Left renal pelvis (tissue), 4 donors: Measurements from ENCODE around the gene EPRS1. TPM values are rescaled to one million over a fixed set of nuclear protein-coding genes. Genes with fewer than 3 reads are reported as not detected.
"Not testable (repeated sequence)": the region's sequence is repeated elsewhere in the genome, so short reads cannot be mapped to it uniquely, and the experiment has no call there.

Experiments
- DNase-seq, 4 donors: peaks; one replicate each; pipeline ENCODE4 v3.0.0-alpha.2; 2013; ENCODE audit warnings: low read depth in 4 of 4, low spot score in 3 of 4
- polyA plus RNA-seq, 4 donors: library from polyadenylated mRNA; unstranded; fragments of 120-200 nt; gene quantifications; one replicate each; pipeline ENCODE4 v1.2.1, GENCODE V29; 2013; ENCODE audit not compliant: insufficient read length in 4 of 4

EPRS1 gene
- polyA plus RNA-seq, 4 donors = 103 to 127 (median 111) TPM

DNA sequence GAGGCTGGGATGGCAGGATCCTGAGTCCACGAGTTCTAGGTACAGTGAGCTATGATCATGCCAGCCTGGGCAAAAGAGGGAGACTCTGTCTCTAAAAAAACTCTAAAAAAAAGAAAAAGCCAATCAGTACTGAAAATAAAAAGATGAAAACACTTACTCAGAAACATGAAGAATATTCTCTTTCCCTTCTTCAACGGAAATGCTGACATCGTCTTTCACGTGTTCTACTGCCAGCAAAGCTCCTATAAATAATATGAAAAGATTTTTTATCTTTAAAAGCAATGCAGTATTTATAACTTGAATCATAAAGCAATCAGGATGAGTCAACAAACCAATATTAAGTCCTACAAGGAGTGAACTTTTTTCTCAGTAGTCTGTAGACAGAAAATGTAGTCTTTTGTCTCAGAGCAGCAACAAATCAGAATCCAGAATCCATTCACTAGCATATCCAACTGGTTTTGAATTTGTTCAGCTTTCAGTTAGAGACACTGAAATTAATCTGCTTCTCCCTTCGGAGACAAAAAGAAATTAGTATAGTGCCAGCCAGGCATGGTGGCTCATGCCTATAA, 6.2 kb downstream of the EPRS1 start:
- DNase-seq = no peak

DNA sequence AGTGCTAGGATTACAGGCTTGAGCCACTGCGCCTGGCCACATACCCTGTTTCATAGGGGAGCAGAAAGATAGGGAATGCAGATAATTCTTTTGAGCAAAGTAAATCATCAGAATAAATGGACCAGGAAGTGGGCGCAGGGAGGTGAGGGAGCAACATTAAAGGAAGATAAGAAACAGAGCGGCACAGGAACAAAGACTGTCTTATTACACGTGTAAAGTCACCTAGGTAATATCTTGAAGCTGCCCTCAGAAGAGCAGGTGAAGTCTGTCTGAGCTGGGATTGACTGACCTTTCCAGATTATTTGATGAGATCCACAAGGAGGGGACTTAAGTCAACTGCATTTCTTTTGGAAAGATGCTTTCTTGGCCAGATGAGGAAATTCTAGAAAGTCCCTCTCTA, 7.7 kb downstream of the EPRS1 start:
- DNase-seq = no peak

DNA sequence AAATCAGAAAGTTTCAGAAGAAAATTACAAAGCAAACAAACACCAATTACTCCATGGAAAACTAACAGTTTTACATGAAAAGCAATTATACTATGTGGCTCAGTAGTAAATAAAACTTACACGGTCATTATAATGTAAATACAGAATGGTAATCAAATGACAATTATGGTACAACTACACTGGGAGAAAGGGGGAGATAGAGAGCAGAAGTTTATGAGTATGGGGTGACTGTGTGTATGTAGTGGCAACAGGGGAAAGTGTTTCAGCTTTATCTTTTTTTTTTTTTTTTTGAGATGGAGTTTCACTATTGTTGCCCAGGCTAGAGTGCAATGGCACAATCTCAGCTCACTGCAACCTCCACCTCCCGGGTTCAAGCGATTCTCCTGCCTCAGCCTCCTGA, 8.5 kb downstream of the EPRS1 start:
- DNase-seq = not testable (repeated sequence)

DNA sequence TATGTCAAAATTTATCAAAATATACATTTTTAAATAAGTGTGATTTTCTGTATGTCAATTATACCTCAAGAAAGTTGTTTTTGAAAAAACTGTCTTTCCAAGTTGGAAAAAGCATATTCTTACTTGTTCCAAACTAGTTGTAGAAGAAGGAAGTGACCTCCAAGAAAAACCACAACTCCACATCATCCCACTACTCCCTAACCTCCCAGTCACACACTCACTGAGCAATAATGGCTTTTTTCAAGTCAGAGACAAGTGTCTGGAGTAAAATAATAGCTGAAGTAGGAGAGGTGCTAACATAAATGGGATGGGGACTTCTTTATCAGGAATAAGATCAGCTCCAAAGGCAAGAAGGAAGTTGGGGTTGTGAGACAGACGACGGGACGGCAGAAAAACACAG, 13.4 kb downstream of the EPRS1 start:
- no peak for DNase-seq

DNA sequence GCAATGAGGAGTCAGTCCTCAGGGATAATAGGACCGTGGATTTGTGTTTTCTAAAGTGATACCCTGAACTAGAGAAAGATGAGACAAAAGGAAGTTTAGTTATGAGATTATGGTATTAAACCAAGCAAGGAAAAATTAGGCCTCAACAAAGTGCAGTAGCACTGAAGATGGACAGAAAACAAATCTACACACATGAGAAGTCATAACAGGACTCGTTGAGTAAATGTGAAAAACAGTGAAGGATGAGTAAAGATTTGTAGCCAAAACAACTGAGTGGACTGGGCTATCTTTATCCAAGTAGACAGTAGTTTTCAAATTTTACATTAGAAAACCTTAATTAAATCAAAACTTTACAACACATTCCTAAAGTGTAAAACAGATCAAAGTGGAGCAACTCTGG, 15.0 kb downstream of the EPRS1 start:
- no peak for DNase-seq

DNA sequence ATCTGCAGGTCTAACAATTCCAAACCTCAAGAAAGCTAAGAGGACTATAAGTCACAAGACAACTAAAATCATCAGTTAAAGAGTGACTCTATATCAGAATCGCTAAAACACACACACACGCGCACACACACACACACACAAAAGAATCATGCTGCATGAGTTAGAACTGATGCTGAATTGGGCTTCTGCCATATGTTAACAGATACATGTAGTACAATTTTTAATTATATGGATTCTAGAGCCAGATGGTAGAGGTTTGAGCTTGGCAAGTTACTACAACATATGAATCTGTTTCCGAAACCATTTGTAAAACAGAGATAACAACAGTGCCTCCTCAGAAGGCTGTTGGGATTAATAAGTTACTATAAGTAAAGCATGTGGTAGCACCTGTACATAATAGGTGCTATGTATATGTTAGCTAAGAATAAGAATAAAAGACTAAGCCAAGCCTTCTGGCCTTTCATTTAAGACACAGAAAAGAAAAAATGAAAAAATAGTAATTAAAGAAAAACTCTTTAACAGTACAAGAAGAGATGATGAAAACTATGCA, 17.9 kb downstream of the EPRS1 start:
- DNase-seq = no peak

DNA sequence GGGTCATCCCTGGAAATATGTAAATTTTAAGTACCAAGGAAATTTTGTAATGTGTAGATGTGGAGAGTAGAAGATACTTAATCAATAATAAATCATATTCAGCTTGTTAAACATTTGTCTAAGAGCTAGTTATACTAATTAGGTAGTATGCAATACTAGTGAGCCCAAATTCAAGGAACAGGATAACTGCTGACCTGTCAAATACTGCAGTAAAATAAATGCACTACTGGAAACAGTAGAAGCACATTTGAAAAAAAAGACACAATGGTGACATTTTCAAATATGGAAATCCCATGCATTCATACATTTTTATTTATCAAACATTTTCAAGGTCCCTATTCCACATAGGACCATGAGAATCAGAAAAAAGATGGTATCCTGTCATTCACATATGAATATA, 27.2 kb downstream of the EPRS1 start:
- DNase-seq = no peak

DNA sequence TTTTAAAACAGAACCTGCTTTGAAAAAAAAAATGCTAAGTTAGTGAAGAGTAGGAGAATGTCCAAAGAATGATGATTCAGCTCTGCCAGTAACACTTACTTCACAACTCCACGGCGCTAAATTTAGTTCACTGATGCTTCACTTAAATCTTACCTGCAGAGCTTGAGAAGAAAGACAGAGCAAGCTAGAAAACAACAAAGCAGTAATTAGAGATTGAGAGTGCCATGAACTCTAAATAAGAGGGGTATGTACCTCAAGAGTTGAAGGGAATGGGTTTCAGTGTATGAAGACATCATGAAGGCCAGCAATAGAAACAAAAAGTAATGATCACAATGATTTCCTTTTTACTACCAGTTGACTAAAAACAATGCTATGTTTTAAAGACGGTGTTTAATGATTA, 32.8 kb downstream of the EPRS1 start:
- no peak for DNase-seq

DNA sequence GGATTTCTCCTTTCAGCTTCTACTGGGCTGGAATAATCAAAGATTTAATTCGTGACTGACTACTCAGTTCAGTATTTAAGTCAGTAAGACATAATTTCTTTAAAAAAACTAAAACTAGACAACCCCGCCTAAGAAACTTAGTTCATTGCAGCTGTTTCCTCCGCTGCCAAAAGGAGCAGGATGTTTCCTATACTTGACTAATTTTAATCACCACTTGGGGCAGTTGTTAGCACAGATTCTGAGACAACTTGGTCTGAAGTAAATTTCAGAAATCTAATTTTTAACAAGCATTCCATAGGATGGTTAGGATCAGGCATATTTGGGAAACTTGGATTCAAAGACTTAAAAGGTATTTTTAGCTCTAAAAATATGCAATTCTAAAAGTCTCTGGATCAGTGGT, 34.0 kb downstream of the EPRS1 start:
- DNase-seq = no peak

DNA sequence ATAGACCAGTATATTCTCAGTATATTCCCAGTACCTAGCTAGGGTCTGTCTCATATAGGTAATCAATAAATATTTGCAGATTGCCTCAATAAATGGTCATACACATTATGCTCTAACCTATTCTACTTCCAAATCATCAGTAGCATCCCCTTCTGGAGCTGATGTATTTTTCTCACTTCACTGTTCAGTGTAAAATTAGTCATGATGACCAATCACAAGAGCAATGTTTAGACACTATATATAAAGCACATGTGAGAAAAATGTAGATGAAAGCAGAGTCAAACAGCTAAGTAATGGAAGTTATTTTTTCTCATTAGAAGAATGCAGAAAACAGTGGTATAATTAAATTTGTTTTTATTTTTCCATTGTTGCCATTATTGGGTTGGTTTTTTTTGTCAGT, 34.7 kb downstream of the EPRS1 start:
- DNase-seq = no peak

DNA sequence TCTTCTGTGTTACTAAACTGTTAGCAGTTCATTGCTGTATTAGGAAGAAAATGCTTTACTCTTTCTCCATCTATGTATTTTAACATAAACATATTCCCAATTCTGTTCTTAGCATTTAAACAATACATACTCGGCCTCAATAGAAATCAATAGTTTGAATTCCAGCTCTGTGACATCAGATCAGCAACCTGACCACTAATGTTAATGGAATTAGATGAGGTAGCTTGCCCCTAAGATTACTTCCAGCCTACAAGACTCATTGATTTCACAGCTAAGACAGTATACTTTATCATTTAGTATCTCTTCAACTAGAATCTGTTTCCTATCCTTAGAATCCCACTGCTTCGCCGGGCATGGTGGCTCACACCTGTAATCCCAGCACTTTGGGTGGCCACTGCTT, 38.9 kb downstream of the EPRS1 start:
- no peak for DNase-seq

DNA sequence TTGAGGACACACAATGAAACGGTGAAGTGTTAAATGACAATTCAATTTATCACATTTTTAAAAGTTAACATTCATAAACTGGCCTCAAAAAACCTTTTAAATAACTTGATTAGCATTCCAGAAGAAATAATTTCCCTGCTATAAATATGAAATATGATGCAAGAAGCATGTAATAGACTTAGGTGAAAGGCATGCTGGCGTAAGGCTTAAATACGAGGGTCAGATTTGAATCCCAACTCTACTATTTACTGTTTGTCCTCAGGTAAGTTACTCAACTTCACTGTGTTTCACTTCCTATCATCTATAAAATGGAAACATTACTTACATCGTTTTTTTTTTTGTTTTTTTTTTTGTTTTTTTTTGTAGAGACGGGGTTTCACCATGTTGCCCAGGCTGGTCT, 40.8 kb downstream of the EPRS1 start:
- no peak for DNase-seq

DNA sequence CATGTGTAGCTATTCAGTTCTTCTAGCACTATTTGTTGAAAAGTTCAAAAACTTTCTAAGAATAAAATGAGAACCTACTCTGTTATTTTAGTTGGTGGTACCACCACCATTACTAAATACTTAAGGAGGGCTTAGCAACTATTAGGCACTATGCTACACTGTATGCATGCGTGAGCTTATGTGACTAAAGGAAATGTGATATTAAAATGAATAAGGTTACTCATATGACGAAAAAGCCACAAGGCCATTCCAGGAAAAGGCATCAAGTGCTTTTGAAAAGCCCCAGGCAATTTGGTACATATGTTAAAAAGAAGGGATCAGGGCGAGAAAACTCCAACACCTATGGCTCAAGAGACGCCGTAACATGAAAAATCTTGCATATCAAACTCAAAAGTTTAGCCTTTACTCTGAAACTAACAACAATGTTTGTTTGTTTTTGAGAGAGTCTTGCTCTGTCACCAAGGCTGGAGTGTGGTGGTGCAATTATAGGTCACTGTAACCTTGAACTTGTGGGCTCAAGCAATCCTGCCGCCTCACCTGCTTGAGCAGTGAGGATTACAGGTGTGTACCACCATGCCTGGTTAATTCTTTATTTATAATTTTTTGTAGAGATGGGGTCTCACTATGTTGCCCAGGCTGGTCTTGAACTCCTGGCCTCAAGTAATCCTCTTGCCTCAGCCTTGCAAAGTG, 42.5 kb downstream of the EPRS1 start:
- DNase-seq = no peak

DNA sequence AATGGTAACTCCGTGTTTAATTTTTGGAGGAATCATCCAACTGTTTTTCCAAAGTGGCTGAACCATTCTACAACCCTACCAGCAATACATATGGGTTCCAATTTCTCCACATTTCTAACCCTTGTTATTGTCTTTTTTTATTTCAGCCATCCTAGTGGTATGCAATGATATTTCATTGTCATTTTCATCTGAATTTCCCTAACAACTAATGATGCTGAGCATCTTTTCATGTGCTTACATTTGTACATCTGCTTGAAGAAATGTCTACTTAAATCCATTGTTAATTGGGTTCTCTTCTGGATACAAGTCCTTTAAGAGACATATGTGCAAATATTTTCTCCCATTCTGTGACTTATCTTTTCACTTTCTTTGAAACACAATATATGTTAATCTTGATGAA, 43.3 kb downstream of the EPRS1 start:
- no peak for DNase-seq

DNA sequence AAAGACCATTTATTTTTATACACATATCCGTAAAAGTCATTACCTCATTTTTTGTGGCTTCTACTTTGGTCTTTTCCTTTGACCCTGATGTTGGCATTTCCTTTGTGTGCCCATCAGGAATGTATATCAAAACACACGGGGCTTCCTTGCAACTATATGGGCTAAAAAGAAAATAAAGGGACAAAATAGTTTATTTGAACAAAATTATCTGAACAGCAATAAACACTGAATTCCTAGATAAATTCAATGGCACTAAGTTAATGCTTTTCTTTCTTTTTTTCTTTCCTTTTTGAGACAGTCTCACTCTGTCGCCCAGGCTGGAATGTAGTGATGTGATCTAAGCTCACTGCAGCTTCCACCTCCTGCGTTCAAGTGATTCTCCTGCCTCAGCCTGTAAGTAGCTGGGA, 45.2 kb downstream of the EPRS1 start:
- no peak for DNase-seq

DNA sequence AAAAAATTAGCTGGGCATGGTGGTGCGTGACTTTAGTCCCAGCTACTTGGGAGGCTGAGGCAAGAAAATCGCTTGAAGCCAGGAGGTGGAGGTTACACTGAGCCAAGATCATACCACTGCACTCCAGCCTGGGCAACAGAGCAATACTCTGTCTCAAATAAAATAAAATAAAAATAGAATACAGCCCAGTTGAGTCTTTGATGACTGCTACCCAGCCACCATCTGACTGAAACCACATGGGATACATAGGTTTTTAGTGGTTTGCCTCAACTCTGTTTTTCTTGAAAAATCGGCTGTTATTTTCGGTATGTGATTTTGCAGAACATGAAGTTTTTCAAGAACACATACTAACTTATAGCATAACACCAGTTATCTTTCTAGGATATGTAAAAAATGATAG, 46.5 kb downstream of the EPRS1 start:
- no peak for DNase-seq

Other genes starting within 250 kb of the EPRS1 start
- gene SLC30A10, start 117.9 kb downstream of the EPRS1 start, polyA plus RNA-seq = under 1 TPM; 0.11 to 0.40 (median 0.18) TPM
- 10 to 100 TPM; 31.6 to 52.4 (median 48.3) TPM for gene BPNT1, start 43.3 kb upstream of the EPRS1 start, polyA plus RNA-seq
- gene IARS2, start 47.6 kb upstream of the EPRS1 start, polyA plus RNA-seq = 100 to 1,000 TPM in 1 of 4 donors, 10 to 100 TPM in 3; 57.5 to 101 (median 91.0) TPM
- gene RAB3GAP2, start 225.9 kb upstream of the EPRS1 start, polyA plus RNA-seq = 10 to 100 TPM; 25.7 to 37.6 (median 34.7) TPM